K562 (cell line): ENCODE results near the gene ZNF512B. TPM values are rescaled to one million over a fixed set of nuclear protein-coding genes. Genes with fewer than 3 reads are reported as not detected.

Experiments used
- ATAC-seq: fragments of 200-7000 bp; cut with Tn5 transposase; 3 replicates; pipeline ENCODE4 v1.9.1; 2020; ENCODE audit warnings: moderate library complexity
- BruUV-seq: library from RNA; stranded (reverse); fragments of 400-500 nt; replicated peaks from 2 replicates; lab custom pipeline; 2021; lab: Mats Ljungman, UMichigan
- CTCF ChIA-PET: fragments of 300-600 bp; formaldehyde crosslinking; extraction: SDS; loops from one replicate; lab custom pipeline; 2021; ENCODE audit warnings: low intra/inter-chr PET ratio; lab: Yijun Ruan, JAX
- POLR2A ChIA-PET: fragments of 300-600, 350-650 bp; sonication (Branson Sonifier 250); formaldehyde crosslinking; extraction: SDS; loops from one replicate; lab custom pipeline; 2021; ENCODE audit warnings: antibody characterized with exemption, inconsistent platforms; lab: Yijun Ruan, JAX
- DNase-seq, 4 experiments: peaks; one replicate each; pipeline versions ENCODE4 v3.0.0 to v3.0.0-alpha.2; 2011 to 2018; ENCODE audit warnings: low spot score in 3 of 4, mixed read lengths in 3 of 4; ENCODE audit errors: extremely low read depth in 1 of 4
- FAIRE-seq: peaks from 2 replicates; lab custom pipeline; 2011; peaks lifted over from hg19 to GRCh38; lab: Jason Lieb, UNC
- H2AFZ ChIP-seq: 2 replicates; pipeline ENCODE4 v1.6.0; 2011; ENCODE audit warnings: low read depth, low read length, control low read depth, inconsistent platforms
- H3K27ac ChIP-seq: fragments of 200-600 bp; 3 replicates; pipeline ENCODE4 v1.8.0; 2011; ENCODE audit warnings: low read depth, mild to moderate bottlenecking, control low read depth, inconsistent platforms, low read length, moderate library complexity, mixed read lengths; ENCODE audit errors: extremely low read depth
- H3K27me3 ChIP-seq, 2 experiments: fragments of 300-600 bp in 1 of 2; 2 replicates in 1 of 2; 3 replicates in 1 of 2; pipeline versions ENCODE4 v1.6.0 to v1.8.0; 2011; ENCODE audit warnings: inconsistent platforms in 2 of 2, low read length in 2 of 2, mild to moderate bottlenecking in 1 of 2, mixed read lengths in 1 of 2, moderate library complexity in 1 of 2; ENCODE audit not compliant: control insufficient read depth in 2 of 2, insufficient read depth in 2 of 2
- H3K36me3 ChIP-seq: fragments of 300-600 bp; 3 replicates; pipeline ENCODE4 v1.8.0; 2011; ENCODE audit warnings: mild to moderate bottlenecking, low read length, inconsistent platforms; ENCODE audit not compliant: control insufficient read depth, insufficient read depth
- H3K4me1 ChIP-seq, 2 experiments: fragments of 200-600 bp in 1 of 2; replicated peaks in 1 of 2; 2 replicates in 1 of 2; 3 replicates in 1 of 2; pipeline versions ENCODE4 v1.5.1 to v1.8.0; 2011; ENCODE audit warnings: inconsistent platforms in 2 of 2, low read length in 2 of 2, mild to moderate bottlenecking in 1 of 2, mixed read lengths in 1 of 2, moderate library complexity in 1 of 2; ENCODE audit not compliant: control insufficient read depth in 2 of 2, insufficient read depth in 2 of 2
- H3K4me2 ChIP-seq: 2 replicates; pipeline ENCODE4 v1.6.1; 2011; ENCODE audit warnings: low read length, control low read depth, inconsistent platforms, mixed read lengths; ENCODE audit not compliant: insufficient read depth
- H3K4me3 ChIP-seq: fragments of 200-600 bp; sonication (generic), shearing (Covaris generic); 2 replicates; pipeline ENCODE4 v1.5.1; 2016; ENCODE audit warnings: control low read depth, inconsistent platforms
- H3K79me2 ChIP-seq: fragments of 200-600 bp; 3 replicates; pipeline ENCODE4 v1.8.0; 2011; ENCODE audit warnings: low read length, inconsistent platforms; ENCODE audit not compliant: control insufficient read depth, insufficient read depth
- H3K9ac ChIP-seq, 2 experiments: 2 replicates each; pipeline versions ENCODE4 v1.6.0 to v1.6.1; 2011; ENCODE audit warnings: low read depth in 2 of 2, low read length in 2 of 2, control low read depth in 1 of 2, inconsistent platforms in 1 of 2, mild to moderate bottlenecking in 1 of 2, mixed read lengths in 1 of 2; ENCODE audit not compliant: insufficient read depth in 1 of 2
- H3K9me1 ChIP-seq: one replicate; pipeline ENCODE4 v1.6.0; 2011; ENCODE audit warnings: inconsistent platforms, mild to moderate bottlenecking, low read length, moderate library complexity; ENCODE audit not compliant: control insufficient read depth, insufficient read depth
- H3K9me3 ChIP-seq: replicated peaks from 2 replicates; pipeline ENCODE4 v1.5.1; 2011; ENCODE audit warnings: low read depth, low read length, inconsistent platforms; ENCODE audit not compliant: control insufficient read depth, insufficient read depth
- H4K20me1 ChIP-seq: replicated peaks from 2 replicates; pipeline ENCODE4 v1.6.1; 2011; ENCODE audit warnings: low read length, inconsistent platforms, mixed read lengths; ENCODE audit not compliant: control insufficient read depth, insufficient read depth
- CEBPB ChIP-seq: fragments of 450-650 bp; IDR thresholded peaks from 2 replicates; pipeline ENCODE4 v1.6.1; 2016; ENCODE audit warnings: missing genetic modification characterization, missing compliant biosample characterization
- LCOR ChIP-seq: sonication (generic); formaldehyde crosslinking; IDR thresholded peaks from 2 replicates; pipeline ENCODE4 v1.8.0; 2022; ENCODE audit warnings: mild to moderate bottlenecking, missing genetic modification reagents
- TAF15 ChIP-seq: fragments of 200-400 bp; formaldehyde crosslinking; IDR thresholded peaks from 2 replicates; pipeline ENCODE4 v1.6.1; 2017; ENCODE audit warnings: mild to moderate bottlenecking, low read depth, low read length, moderate library complexity
- ZNF263 ChIP-seq: sonication (generic); formaldehyde crosslinking; IDR thresholded peaks from 2 replicates; pipeline ENCODE4 v1.8.0; 2022; ENCODE audit warnings: mild to moderate bottlenecking, missing genetic modification reagents, borderline replicate concordance
- WGBS: fragments of 100-300 bp; shearing (Covaris generic); methylation state at CpG from one replicate; pipeline ENCODE4 v1.1.6; 2016; ENCODE audit warnings: low coverage, mixed read lengths; ENCODE audit not compliant: insufficient coverage; ENCODE audit errors: missing lambda C conversion rate; 5-methylcytosine and 5-hydroxymethylcytosine counted together
- in situ Hi-C: fragments of 300-500 bp; cut with MboI; formaldehyde crosslinking; loops from 4 replicates; pipeline ENCODE4 v1.15.0; 2018; ENCODE audit warnings: inconsistent platforms, mixed read lengths
- intact Hi-C: fragments of 100-400 bp; cut with micrococcal nuclease; formaldehyde crosslinking; loops from 2 replicates; pipeline ENCODE4 v1.14.2; 2022
- polyA plus RNA-seq, 8 experiments: library from polyadenylated mRNA; depleted of rRNA in 4 of 8; stranded (reverse) in 5 of 8; unstranded in 3 of 8; fragments of >200 nt; fragmentation: Nextera tagmentation in 2 of 8; fragmentation: Illumina TruSeq in 1 of 8; extraction: Ambion mirVana in 2 of 8; extraction: Trizol in 1 of 8; gene quantifications; 2 replicates each; pipeline versions ENCODE4 v1.2.1 to v1.2.3, GENCODE V29; 2011 to 2014; ENCODE audit warnings: inconsistent platforms in 1 of 8, missing spikeins in 1 of 8
- total RNA-seq, 7 experiments: library from RNA; depleted of rRNA in 6 of 7; stranded (reverse); fragments of >200 nt in 6 of 7; fragmentation: Illumina TruSeq in 2 of 7; extraction: Trizol in 2 of 7; gene quantifications; 2 replicates each; pipeline versions ENCODE4 v1.2.1 to v1.2.3, GENCODE V29; 2011 to 2021; ENCODE audit warnings: low replicate concordance in 1 of 7
- TF ChIP-seq, protein P1 (sequence below), 2 experiments: fragments of 150-350 bp in 1 of 2; IDR thresholded peaks; 2 replicates each; pipeline ENCODE4 v1.6.1; 2012 to 2016; ENCODE audit warnings: low read depth in 2 of 2, low read length in 2 of 2, mild to moderate bottlenecking in 1 of 2, moderate library complexity in 1 of 2
- TF ChIP-seq, protein P2 (sequence below): fragments of 450-650 bp; IDR thresholded peaks from 2 replicates; pipeline ENCODE4 v1.6.1; 2016
- TF ChIP-seq, protein P3 (sequence below): fragments of 450-650 bp; IDR thresholded peaks from 2 replicates; pipeline ENCODE4 v1.6.1; 2014; ENCODE audit warnings: low read depth, mild to moderate bottlenecking, moderate library complexity, borderline replicate concordance
- TF ChIP-seq, protein P4 (sequence below): IDR thresholded peaks from 2 replicates; pipeline ENCODE4 v1.6.1; 2011; ENCODE audit warnings: borderline replicate concordance, low read depth, mild to moderate bottlenecking, moderate library complexity, low read length; ENCODE audit not compliant: insufficient read depth, poor library complexity, severe bottlenecking
- TF ChIP-seq, protein P5 (sequence below): fragments of 250-450 bp; sonication (Bioruptor Pico); IDR thresholded peaks from 2 replicates; pipeline ENCODE4 v1.4.0; 2020; ENCODE audit warnings: mild to moderate bottlenecking, moderate library complexity

ZNF512B gene
- total and polyA plus RNA-seq, 9 of the 15 experiments (the other 6 are each of a cell fraction or from before 2014, with no cell fraction given): 0.01 to 27.8 (median 8.2) TPM

DNA sequence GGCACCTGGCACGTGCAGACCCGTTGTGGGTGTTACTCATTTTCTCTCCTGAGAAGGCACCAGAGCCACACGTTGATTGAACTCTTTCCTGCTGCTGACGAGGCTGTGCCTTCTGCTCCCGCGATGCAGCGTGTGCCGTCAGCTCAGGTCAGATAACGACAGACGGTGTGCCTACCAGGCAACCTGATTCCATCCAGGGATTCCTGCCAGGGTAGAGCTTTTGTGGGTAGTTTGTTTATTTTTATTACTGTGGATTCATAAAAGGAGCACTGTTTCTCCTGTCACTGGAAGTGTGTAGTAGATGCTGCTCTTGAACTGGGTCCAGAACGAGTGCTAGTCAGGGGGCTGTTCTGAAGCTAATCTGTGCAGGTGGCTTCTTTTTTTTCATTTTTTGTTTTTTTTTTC is 31.9 kb upstream of the ZNF512B start (continued):
- TF ChIP-seq, protein P1, sequence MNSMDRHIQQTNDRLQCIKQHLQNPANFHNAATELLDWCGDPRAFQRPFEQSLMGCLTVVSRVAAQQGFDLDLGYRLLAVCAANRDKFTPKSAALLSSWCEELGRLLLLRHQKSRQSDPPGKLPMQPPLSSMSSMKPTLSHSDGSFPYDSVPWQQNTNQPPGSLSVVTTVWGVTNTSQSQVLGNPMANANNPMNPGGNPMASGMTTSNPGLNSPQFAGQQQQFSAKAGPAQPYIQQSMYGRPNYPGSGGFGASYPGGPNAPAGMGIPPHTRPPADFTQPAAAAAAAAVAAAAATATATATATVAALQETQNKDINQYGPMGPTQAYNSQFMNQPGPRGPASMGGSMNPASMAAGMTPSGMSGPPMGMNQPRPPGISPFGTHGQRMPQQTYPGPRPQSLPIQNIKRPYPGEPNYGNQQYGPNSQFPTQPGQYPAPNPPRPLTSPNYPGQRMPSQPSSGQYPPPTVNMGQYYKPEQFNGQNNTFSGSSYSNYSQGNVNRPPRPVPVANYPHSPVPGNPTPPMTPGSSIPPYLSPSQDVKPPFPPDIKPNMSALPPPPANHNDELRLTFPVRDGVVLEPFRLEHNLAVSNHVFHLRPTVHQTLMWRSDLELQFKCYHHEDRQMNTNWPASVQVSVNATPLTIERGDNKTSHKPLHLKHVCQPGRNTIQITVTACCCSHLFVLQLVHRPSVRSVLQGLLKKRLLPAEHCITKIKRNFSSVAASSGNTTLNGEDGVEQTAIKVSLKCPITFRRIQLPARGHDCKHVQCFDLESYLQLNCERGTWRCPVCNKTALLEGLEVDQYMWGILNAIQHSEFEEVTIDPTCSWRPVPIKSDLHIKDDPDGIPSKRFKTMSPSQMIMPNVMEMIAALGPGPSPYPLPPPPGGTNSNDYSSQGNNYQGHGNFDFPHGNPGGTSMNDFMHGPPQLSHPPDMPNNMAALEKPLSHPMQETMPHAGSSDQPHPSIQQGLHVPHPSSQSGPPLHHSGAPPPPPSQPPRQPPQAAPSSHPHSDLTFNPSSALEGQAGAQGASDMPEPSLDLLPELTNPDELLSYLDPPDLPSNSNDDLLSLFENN (IDR thresholded peaks at IDR 0.05; ENCODE audit: low read depth in 2 of 2, low read length in 2 of 2): no peak
- TF ChIP-seq ZNF263 (CRISPR knock-in tag) (no peak), LCOR (CRISPR knock-in tag) (no peak)

DNA sequence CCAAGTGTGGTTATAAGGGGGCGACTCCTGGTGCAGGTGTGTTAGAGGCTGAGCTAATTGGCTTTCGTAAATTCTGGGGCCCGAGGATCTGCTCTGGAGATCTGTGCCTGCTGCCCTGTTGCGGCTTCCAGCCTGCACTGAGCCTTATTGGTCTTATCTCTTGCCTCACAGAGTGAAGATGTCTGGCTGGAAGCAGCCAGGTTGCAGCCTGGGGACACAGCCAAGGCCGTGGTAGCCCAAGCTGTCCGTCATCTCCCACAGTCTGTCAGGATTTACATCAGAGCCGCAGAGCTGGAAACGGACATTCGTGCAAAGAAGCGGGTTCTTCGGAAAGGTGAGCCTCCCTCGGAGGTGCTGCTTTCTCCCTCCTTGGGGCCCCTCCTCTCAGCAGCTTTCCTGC is 31.2 kb upstream of the ZNF512B start:
- 82% methylated on average over 12 of the region's 12 CpGs for WGBS
- no peak for FAIRE-seq
- in situ Hi-C loops: no loop called here
- TF ChIP-seq, protein P2, sequence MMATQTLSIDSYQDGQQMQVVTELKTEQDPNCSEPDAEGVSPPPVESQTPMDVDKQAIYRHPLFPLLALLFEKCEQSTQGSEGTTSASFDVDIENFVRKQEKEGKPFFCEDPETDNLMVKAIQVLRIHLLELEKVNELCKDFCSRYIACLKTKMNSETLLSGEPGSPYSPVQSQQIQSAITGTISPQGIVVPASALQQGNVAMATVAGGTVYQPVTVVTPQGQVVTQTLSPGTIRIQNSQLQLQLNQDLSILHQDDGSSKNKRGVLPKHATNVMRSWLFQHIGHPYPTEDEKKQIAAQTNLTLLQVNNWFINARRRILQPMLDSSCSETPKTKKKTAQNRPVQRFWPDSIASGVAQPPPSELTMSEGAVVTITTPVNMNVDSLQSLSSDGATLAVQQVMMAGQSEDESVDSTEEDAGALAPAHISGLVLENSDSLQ: no peak
- TF ChIP-seq TAF15: no peak
- TF ChIP-seq, protein P3, sequence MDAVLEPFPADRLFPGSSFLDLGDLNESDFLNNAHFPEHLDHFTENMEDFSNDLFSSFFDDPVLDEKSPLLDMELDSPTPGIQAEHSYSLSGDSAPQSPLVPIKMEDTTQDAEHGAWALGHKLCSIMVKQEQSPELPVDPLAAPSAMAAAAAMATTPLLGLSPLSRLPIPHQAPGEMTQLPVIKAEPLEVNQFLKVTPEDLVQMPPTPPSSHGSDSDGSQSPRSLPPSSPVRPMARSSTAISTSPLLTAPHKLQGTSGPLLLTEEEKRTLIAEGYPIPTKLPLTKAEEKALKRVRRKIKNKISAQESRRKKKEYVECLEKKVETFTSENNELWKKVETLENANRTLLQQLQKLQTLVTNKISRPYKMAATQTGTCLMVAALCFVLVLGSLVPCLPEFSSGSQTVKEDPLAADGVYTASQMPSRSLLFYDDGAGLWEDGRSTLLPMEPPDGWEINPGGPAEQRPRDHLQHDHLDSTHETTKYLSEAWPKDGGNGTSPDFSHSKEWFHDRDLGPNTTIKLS: no peak
- TF ChIP-seq, protein P4, sequence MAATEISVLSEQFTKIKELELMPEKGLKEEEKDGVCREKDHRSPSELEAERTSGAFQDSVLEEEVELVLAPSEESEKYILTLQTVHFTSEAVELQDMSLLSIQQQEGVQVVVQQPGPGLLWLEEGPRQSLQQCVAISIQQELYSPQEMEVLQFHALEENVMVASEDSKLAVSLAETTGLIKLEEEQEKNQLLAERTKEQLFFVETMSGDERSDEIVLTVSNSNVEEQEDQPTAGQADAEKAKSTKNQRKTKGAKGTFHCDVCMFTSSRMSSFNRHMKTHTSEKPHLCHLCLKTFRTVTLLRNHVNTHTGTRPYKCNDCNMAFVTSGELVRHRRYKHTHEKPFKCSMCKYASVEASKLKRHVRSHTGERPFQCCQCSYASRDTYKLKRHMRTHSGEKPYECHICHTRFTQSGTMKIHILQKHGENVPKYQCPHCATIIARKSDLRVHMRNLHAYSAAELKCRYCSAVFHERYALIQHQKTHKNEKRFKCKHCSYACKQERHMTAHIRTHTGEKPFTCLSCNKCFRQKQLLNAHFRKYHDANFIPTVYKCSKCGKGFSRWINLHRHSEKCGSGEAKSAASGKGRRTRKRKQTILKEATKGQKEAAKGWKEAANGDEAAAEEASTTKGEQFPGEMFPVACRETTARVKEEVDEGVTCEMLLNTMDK: no peak
- no peak for TF ChIP-seq CEBPB (tag)
- TF ChIP-seq, protein P5, sequence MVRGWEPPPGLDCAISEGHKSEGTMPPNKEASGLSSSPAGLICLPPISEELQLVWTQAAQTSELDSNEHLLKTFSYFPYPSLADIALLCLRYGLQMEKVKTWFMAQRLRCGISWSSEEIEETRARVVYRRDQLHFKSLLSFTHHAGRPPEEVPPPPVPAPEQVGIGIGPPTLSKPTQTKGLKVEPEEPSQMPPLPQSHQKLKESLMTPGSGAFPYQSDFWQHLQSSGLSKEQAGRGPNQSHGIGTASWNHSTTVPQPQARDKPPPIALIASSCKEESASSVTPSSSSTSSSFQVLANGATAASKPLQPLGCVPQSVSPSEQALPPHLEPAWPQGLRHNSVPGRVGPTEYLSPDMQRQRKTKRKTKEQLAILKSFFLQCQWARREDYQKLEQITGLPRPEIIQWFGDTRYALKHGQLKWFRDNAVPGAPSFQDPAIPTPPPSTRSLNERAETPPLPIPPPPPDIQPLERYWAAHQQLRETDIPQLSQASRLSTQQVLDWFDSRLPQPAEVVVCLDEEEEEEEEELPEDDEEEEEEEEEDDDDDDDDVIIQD (CRISPR knock-in tag): no peak
- TF ChIP-seq, all 486 proteins: peak for 0
- Histone ChIP-seq H3K4me3 (no peak overlapping the region), H3K36me3 (peaks cover 74% of the 10 kb centered on the region), H3K4me1 (no peaks in the 10 kb centered on the region), H2AFZ (no peak overlapping the region), H3K27me3 (no peaks in the 10 kb centered on the region), H3K79me2 (no peaks in the 10 kb centered on the region), H3K27ac (no peak overlapping the region), H3K9me3 (no peaks in the 10 kb centered on the region), H3K9me1 (no peaks in the 10 kb centered on the region), H4K20me1 (no peaks in the 10 kb centered on the region), H3K4me2 (no peak overlapping the region), H3K9ac (no peak overlapping the region)
- BruUV-seq: no TSS peak
- no peak for ATAC-seq
- ChIA-PET POLR2A (interaction anchor here (0.7 to 1.4 kb wide), 2 partner anchors 18 to 53 kb away, joined by 3 read pairs; no protein-coding TSS in a partner anchor), CTCF (no interaction called here)
- intact Hi-C loops: no loop called here
- DNase-seq: peak in 1 of 4 experiments; percentile 6
